Measurements from ENCODE around the gene BRI3BP. TPM values are rescaled to one million over a fixed set of nuclear protein-coding genes. Genes with fewer than 3 reads are reported as not detected.
A peak's percentile ranks its signal among the peaks of the same experiment; 100 is the strongest.

Gene BRI3BP
- total RNA-seq, 1 donor from 2014 or later: 3.6 TPM

GRCh38 chr12:124995200-124995961, 1.9 kb downstream of the BRI3BP start:
- Mint-ChIP-seq H3K4me1 (ENCODE audit: low read depth, unreplicated experiment) (peaks cover 4% of the 10 kb centered on the region), H3K9me3 (ENCODE audit: unreplicated experiment) (no peaks in the 10 kb centered on the region), H3K4me3 (ENCODE audit: unreplicated experiment) (peak overlapping the region; percentile 88), H3K36me3 (ENCODE audit: low read depth, unreplicated experiment) (no peaks in the 10 kb centered on the region), H3K27me3 (ENCODE audit: low read depth, unreplicated experiment) (peaks cover 2% of the 10 kb centered on the region), H3K27ac (ENCODE audit: unreplicated experiment) (no peak overlapping the region)
- Histone ChIP-seq H3K27ac (ENCODE audit: low read depth, low read length) (no peak overlapping the region), H2AFZ (ENCODE audit: low read depth, low read length) (no peak overlapping the region), H3K4me3 (ENCODE audit: insufficient read depth, low read depth, low read length) (no peak overlapping the region), H3K27me3 (ENCODE audit: insufficient read depth, low read length) (no peaks in the 10 kb centered on the region), H3K36me3 (ENCODE audit: insufficient read depth, low read length) (no peaks in the 10 kb centered on the region), H3K9me3 (ENCODE audit: insufficient read depth, low read depth, low read length) (no peaks in the 10 kb centered on the region), H3K9ac (ENCODE audit: low read length) (no peak overlapping the region), H3K79me2 (ENCODE audit: insufficient read depth, low read length) (peaks cover 19% of the 10 kb centered on the region), H3K4me2 (ENCODE audit: low read length) (peak overlapping the region; percentile 89), H3K4me1 (ENCODE audit: insufficient read depth, low read length) (peaks cover 12% of the 10 kb centered on the region), H4K20me1 (ENCODE audit: insufficient read depth, low read length) (peaks cover 16% of the 10 kb centered on the region)
- TF ChIP-seq EZH2 (IDR thresholded peaks at IDR 0.05; ENCODE audit: insufficient read depth, low read length) (no peak), CTCF (IDR thresholded peaks at IDR 0.05; ENCODE audit: insufficient read depth, low read depth, low read length) (no peak)
- FAIRE-seq (no peak), DNase-seq (ENCODE audit: low read depth) (no peak)

- Histone ChIP-seq H3K9ac (ENCODE audit: low read length) (no peak overlapping the region), H3K4me2 (ENCODE audit: low read length) (no peak overlapping the region), H3K27me3 (ENCODE audit: insufficient read depth, low read length) (no peaks in the 10 kb centered on the region), H3K27ac (ENCODE audit: low read depth, low read length) (no peak overlapping the region), H3K4me1 (ENCODE audit: insufficient read depth, low read length) (peaks cover 6% of the 10 kb centered on the region), H3K9me3 (ENCODE audit: insufficient read depth, low read depth, low read length) (no peaks in the 10 kb centered on the region), H3K4me3 (ENCODE audit: insufficient read depth, low read depth, low read length) (no peak overlapping the region), H3K79me2 (ENCODE audit: insufficient read depth, low read length) (peaks cover 24% of the 10 kb centered on the region), H2AFZ (ENCODE audit: low read depth, low read length) (no peak overlapping the region), H4K20me1 (ENCODE audit: insufficient read depth, low read length) (peaks cover 16% of the 10 kb centered on the region), H3K36me3 (ENCODE audit: insufficient read depth, low read length) (no peaks in the 10 kb centered on the region)
- peaks cover 2% of the 10 kb centered on the region for H3K27me3 Mint-ChIP-seq (ENCODE audit: low read depth, unreplicated experiment)
- H3K4me1 Mint-ChIP-seq (ENCODE audit: low read depth, unreplicated experiment): no peaks in the 10 kb centered on the region
- DNase-seq (ENCODE audit: low read depth) (no peak), FAIRE-seq (no peak)
- no peaks in the 10 kb centered on the region for H3K9me3 Mint-ChIP-seq (ENCODE audit: unreplicated experiment)
- TF ChIP-seq CTCF (IDR thresholded peaks at IDR 0.05; ENCODE audit: insufficient read depth, low read depth, low read length): no peak
- TF ChIP-seq EZH2 (IDR thresholded peaks at IDR 0.05; ENCODE audit: insufficient read depth, low read length): no peak
- H3K27ac Mint-ChIP-seq (ENCODE audit: unreplicated experiment): no peak overlapping the region
- H3K4me3 Mint-ChIP-seq (ENCODE audit: unreplicated experiment): no peak overlapping the region
- H3K36me3 Mint-ChIP-seq (ENCODE audit: low read depth, unreplicated experiment): no peaks in the 10 kb centered on the region
These were observed 5.3 kb downstream of the BRI3BP start for GRCh38 chr12:124998705-124999104.

GRCh38 chr12:125001636-125002035, 8.2 kb downstream of the BRI3BP start:
- H3K4me1 ChIP-seq (ENCODE audit: insufficient read depth, low read length): no peaks in the 10 kb centered on the region
- no peaks in the 10 kb centered on the region for H3K36me3 ChIP-seq (ENCODE audit: insufficient read depth, low read length)
- no peak overlapping the region for H3K4me3 ChIP-seq (ENCODE audit: insufficient read depth, low read depth, low read length)
- H3K9ac ChIP-seq (ENCODE audit: low read length): no peak overlapping the region
- H3K79me2 ChIP-seq (ENCODE audit: insufficient read depth, low read length): peaks cover 9% of the 10 kb centered on the region
- Mint-ChIP-seq H3K27ac (ENCODE audit: unreplicated experiment) (no peak overlapping the region), H3K9me3 (ENCODE audit: unreplicated experiment) (no peaks in the 10 kb centered on the region), H3K4me3 (ENCODE audit: unreplicated experiment) (no peak overlapping the region), H3K36me3 (ENCODE audit: low read depth, unreplicated experiment) (no peaks in the 10 kb centered on the region), H3K4me1 (ENCODE audit: low read depth, unreplicated experiment) (no peaks in the 10 kb centered on the region), H3K27me3 (ENCODE audit: low read depth, unreplicated experiment) (no peaks in the 10 kb centered on the region)
- no peak overlapping the region for H3K27ac ChIP-seq (ENCODE audit: low read depth, low read length)
- H4K20me1 ChIP-seq (ENCODE audit: insufficient read depth, low read length): no peaks in the 10 kb centered on the region
- FAIRE-seq (no peak), DNase-seq (ENCODE audit: low read depth) (no peak)
- H3K4me2 ChIP-seq (ENCODE audit: low read length): no peak overlapping the region
- no peaks in the 10 kb centered on the region for H3K9me3 ChIP-seq (ENCODE audit: insufficient read depth, low read depth, low read length)
- no peak for TF ChIP-seq EZH2 (IDR thresholded peaks at IDR 0.05; ENCODE audit: insufficient read depth, low read length)
- TF ChIP-seq CTCF (IDR thresholded peaks at IDR 0.05; ENCODE audit: insufficient read depth, low read depth, low read length): no peak
- H2AFZ ChIP-seq (ENCODE audit: low read depth, low read length): no peak overlapping the region
- no peaks in the 10 kb centered on the region for H3K27me3 ChIP-seq (ENCODE audit: insufficient read depth, low read length)
